AG04450 (cell line): ENCODE data around the gene CLCNKB. TPM values are rescaled to one million over a fixed set of nuclear protein-coding genes. Genes with fewer than 3 reads are reported as not detected.
"Not testable (repeated sequence)": the region's sequence is repeated elsewhere in the genome, so short reads cannot be mapped to it uniquely, and the experiment has no call there.

Experiments
- CTCF ChIA-PET: fragments of 300-600, 350-600 bp; formaldehyde crosslinking; extraction: SDS; loops from one replicate; lab custom pipeline; 2022; ENCODE audit warnings: antibody characterized with exemption, inconsistent platforms; lab: Charles Lee
- POLR2A ChIA-PET: fragments of 350-600 bp; formaldehyde crosslinking; extraction: SDS; loops from one replicate; lab custom pipeline; 2021; ENCODE audit warnings: antibody characterized with exemption, inconsistent platforms; lab: Yijun Ruan, JAX
- DNase-seq: peaks from one replicate; pipeline ENCODE4 v3.0.0-alpha.2; 2011; ENCODE audit warnings: low read depth, low spot score
- H3K27ac ChIP-seq: one replicate; pipeline ENCODE4 v1.5.1; 2012; ENCODE audit warnings: low read depth, low read length, control low read depth
- H3K27me3 ChIP-seq: one replicate; pipeline ENCODE4 v1.6.0; 2012; ENCODE audit warnings: low read length; ENCODE audit not compliant: control insufficient read depth, insufficient read depth
- H3K4me3 ChIP-seq: 2 replicates; pipeline ENCODE4 v1.5.1; 2011; ENCODE audit warnings: mild to moderate bottlenecking, low read depth, low read length, control low read depth
- H3K9me3 ChIP-seq: 2 replicates; pipeline ENCODE4 v1.5.1; 2012; ENCODE audit warnings: low read length; ENCODE audit not compliant: control insufficient read depth, insufficient read depth
- CTCF ChIP-seq: IDR thresholded peaks from 2 replicates; pipeline ENCODE4 v1.5.1; 2011; ENCODE audit warnings: low read depth, low read length, control low read depth, inconsistent platforms
- polyA plus RNA-seq: library from polyadenylated mRNA; depleted of rRNA; stranded (reverse); fragments of >200 nt; gene quantifications from 2 replicates; pipeline ENCODE4 v1.2.3, GENCODE V29; 2011

CLCNKB gene
- polyA plus RNA-seq, 1 experiment, result 0.21 TPM

GRCh38 chr1:16061266-16061665 is 17.7 kb downstream of the CLCNKB start:
- H3K27ac ChIP-seq, result no peak overlapping the region
- H3K27me3 ChIP-seq, result peaks cover 7% of the 10 kb centered on the region
- ChIA-PET POLR2A (no interaction called here), CTCF (interaction anchor here (1.1 to 1.5 kb wide), 2 partner anchors 12 to 22 kb away, joined by 3 to 6 read pairs; partner anchors contain the start of gene FAM131C)
- DNase-seq, result no peak
- TF ChIP-seq CTCF, result no peak
- H3K9me3 ChIP-seq, result no peaks in the 10 kb centered on the region
- H3K4me3 ChIP-seq, result no peak overlapping the region

DNA sequence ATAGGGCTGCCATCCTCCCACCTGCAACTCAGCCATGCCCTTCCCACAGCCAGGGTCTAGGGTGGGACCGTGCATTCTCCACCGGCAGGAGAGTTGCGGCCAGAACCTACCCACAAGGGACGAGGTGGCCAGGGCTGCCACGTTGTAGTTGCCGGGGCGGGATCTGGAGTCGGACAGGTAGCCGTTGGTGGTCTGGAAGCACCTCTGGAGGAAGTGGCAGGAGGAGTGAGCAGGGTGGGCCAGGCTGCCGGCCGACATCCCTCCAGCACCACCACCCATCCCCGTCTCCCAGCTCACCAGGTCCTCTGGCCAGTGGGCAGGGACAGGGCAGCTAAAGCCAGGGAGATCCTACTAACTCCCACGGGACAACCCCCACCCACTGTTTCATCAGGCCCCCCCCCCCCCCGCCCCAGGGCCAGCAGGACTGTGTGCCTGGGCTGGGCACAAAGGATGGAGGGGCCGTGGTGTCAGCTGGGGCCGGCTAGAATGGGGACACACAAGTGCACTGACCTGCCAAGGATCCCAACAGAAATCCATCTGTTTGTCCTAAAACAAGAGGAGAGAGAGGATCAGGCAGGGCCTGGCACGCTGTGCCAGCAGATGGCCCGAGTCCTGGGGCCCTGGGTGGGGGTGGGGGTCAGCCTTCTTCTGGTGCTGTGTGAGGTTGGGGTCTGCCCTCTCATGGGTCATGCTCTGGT is 18.6 kb downstream of the CLCNKB start:
- DNase-seq, H3K27ac ChIP-seq, H3K9me3 ChIP-seq, H3K4me3 ChIP-seq, POLR2A ChIA-PET: not testable (repeated sequence)
- CTCF ChIA-PET, result interaction anchor here (0.6 kb wide), 1 partner anchor 322 kb away, joined by 4 read pairs; no protein-coding TSS in a partner anchor
- H3K27me3 ChIP-seq, result peaks cover 11% of the 10 kb centered on the region

DNA sequence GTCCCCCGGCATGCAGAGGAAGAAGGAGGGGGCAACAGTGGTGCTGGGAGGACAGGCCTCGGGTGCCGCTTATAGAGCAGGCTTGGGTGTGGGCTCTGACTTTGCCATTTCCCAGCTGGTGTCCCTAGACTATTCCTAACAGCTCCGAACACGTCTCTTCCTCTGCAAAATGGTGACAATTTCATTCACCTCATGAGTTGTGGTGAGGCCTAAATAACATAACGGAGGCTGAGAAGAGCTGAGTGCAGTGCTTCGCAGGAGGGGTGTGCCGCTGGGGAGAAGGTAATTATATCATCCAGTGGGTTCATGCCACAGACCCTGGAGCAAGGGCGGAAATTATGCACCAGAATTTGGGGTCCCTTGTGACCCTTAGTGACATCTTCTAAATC is 19.1 kb downstream of the CLCNKB start:
- H3K27me3 ChIP-seq, result peaks cover 16% of the 10 kb centered on the region
- DNase-seq, H3K4me3 ChIP-seq, H3K9me3 ChIP-seq, POLR2A ChIA-PET, H3K27ac ChIP-seq: not testable (repeated sequence)
- CTCF ChIA-PET, result interaction anchor here (0.6 kb wide), 1 partner anchor 322 kb away, joined by 4 read pairs; no protein-coding TSS in a partner anchor

DNA sequence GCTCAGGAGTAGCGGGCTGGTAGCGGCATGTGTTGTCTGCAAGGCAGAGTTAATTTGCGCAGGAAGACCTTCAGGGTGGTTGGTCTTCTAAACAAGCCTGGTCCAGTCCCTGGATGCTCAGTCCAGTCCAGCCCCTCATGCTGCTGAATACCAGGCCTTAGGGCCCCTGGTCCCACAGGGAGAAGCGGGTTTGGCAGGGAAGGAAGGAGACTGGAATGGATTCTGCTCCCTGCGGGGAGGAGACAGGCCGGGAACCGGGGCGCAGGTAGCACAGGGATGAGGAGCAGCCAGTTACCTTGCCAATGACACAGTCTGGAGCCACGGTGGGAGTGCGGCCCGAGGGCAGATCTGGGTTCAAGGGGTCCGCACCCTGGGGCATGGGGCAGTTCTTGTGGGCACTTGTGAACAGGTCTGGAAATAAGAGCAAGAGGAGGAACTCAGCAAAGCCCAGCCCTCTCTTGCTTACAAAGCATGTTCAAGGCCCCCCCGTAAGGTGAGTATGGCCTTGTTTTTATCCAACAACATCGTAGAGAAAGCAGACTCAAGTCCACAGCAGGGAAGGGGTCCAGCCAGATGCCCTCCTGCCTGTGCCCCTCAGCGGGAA is 19.7 kb downstream of the CLCNKB start:
- ChIA-PET CTCF (interaction anchor here (0.6 kb wide), 1 partner anchor 12 kb away, joined by 5 read pairs; no protein-coding TSS in a partner anchor), POLR2A (no interaction called here)
- no peak overlapping the region for H3K4me3 ChIP-seq
- no peaks in the 10 kb centered on the region for H3K9me3 ChIP-seq
- H3K27me3 ChIP-seq, result peaks cover 20% of the 10 kb centered on the region
- H3K27ac ChIP-seq, result no peak overlapping the region
- TF ChIP-seq CTCF, result no peak
- no peak for DNase-seq

DNA sequence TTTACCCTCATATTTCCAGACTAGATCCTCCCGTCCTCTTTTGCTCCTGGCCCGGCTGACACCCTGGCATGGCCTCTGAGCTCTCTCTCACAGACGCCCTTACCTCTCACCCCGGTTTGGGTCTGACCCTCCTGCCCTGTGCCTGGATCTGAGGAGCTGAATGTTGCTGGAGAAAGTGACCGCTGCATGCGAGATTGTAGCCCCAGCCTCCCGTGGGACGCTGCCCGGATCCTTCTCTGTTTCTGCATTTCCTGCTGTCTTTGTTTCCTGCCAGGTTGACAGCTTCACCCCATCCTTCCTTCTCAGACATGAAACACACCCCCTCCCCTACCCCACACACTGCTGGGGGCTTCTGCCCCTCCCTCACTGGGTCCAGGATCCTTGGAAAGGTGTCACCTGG is 20.3 kb downstream of the CLCNKB start:
- H3K27ac ChIP-seq, result no peak overlapping the region
- POLR2A ChIA-PET, result no interaction called here
- H3K4me3 ChIP-seq, result no peak overlapping the region
- no peaks in the 10 kb centered on the region for H3K9me3 ChIP-seq
- CTCF ChIA-PET, result interaction anchor here (0.6 to 1.4 kb wide), 2 partner anchors 9 to 11 kb away, joined by 4 to 5 read pairs; no protein-coding TSS in a partner anchor
- DNase-seq, result no peak
- no peak for TF ChIP-seq CTCF
- peaks cover 20% of the 10 kb centered on the region for H3K27me3 ChIP-seq
